Measurements from ENCODE around the gene SSTR3.
"Not testable (repeated sequence)": the region's sequence is repeated elsewhere in the genome, so short reads cannot be mapped to it uniquely, and the experiment has no call there.

SSTR3 gene

DNA sequence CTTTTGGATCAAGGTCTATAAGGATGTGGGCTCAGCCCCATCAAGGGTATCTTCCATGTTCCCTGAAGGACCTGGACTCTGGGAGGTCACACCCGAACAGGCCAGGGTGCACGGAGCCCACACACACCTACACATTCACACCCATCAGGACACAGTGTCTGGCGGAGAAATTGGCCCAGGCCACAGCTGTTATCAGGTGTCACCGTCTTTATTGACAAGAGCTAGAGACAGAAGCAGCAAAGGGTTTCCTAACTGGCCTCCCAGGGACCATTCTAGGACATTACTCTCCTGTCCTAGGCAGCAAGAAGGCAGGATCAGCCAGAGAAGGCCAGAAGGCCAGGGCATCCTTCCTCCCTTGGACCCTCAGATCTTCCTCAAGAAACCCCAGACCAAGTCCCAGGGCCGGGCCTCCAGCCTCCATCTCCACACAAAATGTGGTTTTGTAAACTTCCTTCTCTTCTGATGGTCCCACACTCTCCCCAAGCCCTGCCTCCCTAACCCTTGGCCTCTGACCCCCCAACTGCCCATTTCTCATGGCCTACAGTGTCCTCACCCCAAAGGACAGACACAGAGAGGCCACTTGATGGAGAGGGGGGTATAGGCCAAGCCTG is 8.1 kb downstream of the SSTR3 start:
- TF ChIP-seq CTCF (conservative IDR thresholded peaks at IDR 0.05) = no peak

DNA sequence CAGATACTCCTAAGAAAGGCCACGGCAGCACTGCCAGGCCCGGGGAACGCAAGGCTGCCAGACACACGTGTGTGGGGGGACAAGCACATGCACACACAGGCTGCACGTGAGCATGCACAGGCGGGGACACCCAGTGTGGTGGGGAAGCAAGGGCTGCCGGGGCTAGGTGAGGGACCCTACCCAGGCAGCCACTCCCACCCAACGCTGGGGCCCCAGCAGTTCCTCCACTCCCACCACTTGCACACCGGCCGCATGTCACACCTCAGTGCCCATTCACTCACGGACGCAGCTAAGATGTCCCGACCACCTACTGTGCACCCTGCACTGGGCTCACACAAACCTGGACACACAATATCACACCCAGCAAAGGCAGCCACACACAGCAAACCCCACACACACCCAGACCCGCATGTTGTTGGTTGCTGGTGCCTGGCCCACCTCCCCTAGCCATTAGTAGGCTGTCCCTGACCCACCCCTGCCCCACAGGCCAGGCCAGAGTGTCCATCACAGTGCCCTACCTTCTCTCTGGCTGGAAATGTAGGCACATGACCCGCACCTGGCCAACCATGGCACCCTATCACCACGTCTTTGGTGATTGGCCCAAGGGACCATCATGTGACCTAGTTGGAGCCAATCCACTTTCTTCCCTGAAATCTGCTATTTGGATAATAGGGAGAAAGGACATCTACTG is 8.8 kb downstream of the SSTR3 start:
- H3K27ac ChIP-seq = no peak overlapping the region
- no peak for TF ChIP-seq CTCF (conservative IDR thresholded peaks at IDR 0.05)

More for the DNA sequence above, 8.1 kb downstream of the SSTR3 start:
- H3K27ac ChIP-seq = no peak overlapping the region

DNA sequence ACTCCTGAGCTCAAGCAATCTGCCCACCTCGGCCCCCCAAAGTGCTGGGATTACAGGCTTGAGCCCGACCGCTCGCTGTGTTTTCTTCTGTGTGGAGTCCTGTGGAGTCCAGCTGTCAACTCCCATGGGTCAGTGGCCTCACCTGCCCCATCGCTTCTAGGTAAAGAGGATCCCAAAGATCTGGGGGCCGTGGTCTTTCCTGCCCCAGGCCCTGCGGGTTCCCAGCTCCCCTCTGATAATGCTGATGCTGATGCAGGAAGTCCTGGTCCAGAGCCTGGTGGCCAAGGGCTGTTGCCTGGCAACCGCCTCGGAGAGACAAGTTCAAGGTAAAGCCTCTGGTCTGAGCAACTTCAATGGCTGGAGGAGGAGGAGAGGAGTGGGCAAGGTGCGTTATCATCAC is 9.6 kb downstream of the SSTR3 start:
- no peak for TF ChIP-seq CTCF (conservative IDR thresholded peaks at IDR 0.05)
- no peak overlapping the region for H3K27ac ChIP-seq

GRCh38 chr22:37202001-37202555 is 10.2 kb downstream of the SSTR3 start:
- no peak overlapping the region for H3K27ac ChIP-seq
- no peak for TF ChIP-seq CTCF (conservative IDR thresholded peaks at IDR 0.05)

- not testable (repeated sequence) for H3K27ac ChIP-seq
Measured at GRCh38 chr22:37201443-37201820, 10.8 kb downstream of the SSTR3 start.

- peak; percentile 55; the same call in 1 of the 2 replicates for TF ChIP-seq CTCF (conservative IDR thresholded peaks at IDR 0.05)
Measured at GRCh38 chr22:37199760-37200108, 12.5 kb downstream of the SSTR3 start.

DNA sequence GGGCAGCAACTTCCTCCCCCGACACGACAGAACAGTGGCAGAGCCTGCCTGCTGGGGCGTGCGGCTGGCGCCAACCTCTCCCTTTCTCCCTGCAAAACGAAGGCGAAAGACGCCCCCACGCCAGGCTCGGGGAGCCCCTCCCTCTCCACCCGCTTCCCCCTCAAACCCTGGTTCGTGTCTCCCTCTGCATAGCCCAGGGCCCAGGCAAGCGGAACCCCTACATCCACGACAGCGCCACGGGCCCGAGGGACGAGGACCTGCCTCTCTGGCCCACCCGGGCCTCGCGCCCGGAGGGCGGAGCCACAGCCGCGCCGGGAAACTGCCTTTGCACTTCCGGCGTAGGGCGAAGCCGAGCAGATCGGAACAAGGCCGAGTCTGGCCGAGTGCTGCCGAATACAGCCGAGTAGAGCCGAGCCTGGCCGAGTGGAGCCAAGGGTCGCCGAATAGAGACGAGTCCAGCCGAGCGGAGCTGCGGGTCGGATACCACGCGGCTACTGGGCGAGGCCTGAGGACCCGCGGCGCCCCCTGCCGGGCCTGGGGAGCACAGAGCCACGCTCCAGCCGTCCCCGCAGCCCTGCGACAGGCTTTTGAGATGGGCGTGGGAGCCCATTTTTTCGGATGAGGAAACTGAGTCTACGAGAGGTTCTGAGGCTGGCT is 13.0 kb downstream of the SSTR3 start:
- peak; percentile 97 for TF ChIP-seq CTCF (conservative IDR thresholded peaks at IDR 0.05)
- peak overlapping the region; percentile 93 for H3K27ac ChIP-seq

More at GRCh38 chr22:37199760-37200108, 12.5 kb downstream of the SSTR3 start:
- peak overlapping the region; percentile 93 for H3K27ac ChIP-seq

Measured in VCaP (cell line).